Measurements from ENCODE around the gene PDLIM3.

DNA sequence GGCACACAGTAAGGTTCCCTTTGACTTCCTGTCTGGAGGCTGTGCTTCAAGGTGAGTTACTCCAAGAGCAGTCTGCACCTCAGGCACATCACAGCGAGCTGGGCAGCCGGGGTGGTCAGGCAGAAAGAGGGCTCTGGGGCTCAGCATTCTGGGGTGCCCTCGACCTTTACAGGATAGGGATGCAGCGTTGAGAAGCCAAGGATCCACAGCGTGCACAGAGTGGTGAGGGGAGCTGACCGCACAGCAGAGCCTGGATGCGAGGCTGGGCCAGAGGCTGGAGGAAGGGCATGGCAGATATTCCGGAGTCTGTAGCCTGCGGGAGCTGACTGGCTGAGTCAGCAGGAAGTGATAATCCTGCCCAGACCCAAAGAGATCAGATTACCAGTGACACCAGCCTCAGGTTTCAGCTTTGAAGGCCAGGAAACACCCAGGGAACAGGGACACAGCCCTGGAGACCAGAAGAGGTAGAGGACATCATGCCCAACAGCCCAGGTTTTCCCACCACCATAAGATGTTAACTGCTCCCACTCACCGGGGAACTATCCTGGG is 38.4 kb upstream of the PDLIM3 start:
- TF ChIP-seq, protein P1, sequence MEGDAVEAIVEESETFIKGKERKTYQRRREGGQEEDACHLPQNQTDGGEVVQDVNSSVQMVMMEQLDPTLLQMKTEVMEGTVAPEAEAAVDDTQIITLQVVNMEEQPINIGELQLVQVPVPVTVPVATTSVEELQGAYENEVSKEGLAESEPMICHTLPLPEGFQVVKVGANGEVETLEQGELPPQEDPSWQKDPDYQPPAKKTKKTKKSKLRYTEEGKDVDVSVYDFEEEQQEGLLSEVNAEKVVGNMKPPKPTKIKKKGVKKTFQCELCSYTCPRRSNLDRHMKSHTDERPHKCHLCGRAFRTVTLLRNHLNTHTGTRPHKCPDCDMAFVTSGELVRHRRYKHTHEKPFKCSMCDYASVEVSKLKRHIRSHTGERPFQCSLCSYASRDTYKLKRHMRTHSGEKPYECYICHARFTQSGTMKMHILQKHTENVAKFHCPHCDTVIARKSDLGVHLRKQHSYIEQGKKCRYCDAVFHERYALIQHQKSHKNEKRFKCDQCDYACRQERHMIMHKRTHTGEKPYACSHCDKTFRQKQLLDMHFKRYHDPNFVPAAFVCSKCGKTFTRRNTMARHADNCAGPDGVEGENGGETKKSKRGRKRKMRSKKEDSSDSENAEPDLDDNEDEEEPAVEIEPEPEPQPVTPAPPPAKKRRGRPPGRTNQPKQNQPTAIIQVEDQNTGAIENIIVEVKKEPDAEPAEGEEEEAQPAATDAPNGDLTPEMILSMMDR (IDR thresholded peaks at IDR 0.05; ENCODE audit: borderline replicate concordance, extremely low read depth, low read length, poor library complexity, severe bottlenecking), result no peak
- no peak for TF ChIP-seq EZH2 (IDR thresholded peaks at IDR 0.05; ENCODE audit: borderline replicate concordance, low read depth, low read length, severe bottlenecking)

Measured in DND-41 (cell line).